NCI-H526 treated with DMSO at 0.1 percent for 48 hours (cell line): ENCODE measurements around the gene CMTM3.
A peak's percentile ranks its signal among the peaks of the same experiment; 100 is the strongest.
"Not testable (repeated sequence)": the region's sequence is repeated elsewhere in the genome, so short reads cannot be mapped to it uniquely, and the experiment has no call there.

ENCODE experiments used
- DNase-seq: peaks from one replicate; lab custom pipeline; 2025; lab: John Stamatoyannopoulos, UW

The CMTM3 gene

GRCh38 chr16:66635406-66635805 is 30.9 kb downstream of the CMTM3 start:
- no peak for DNase-seq

DNA sequence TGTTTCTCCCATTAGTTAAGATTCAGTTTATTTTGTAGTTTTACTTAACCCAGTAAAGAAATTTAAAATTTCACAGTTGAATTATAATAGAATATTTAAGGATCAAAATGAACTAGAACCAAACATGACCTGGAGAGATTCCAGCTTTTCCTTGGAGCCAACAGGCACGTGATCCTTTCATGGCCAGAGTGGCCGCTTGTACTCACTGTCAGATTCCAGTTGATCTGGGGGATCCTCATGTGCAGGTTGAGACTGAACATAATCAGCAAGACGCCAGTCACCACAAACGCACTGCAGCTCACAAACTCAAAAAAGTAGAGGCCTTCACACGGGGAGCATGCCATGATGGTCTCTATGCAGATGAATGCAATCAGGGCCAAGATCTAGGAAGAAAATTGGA is 31.7 kb downstream of the CMTM3 start:
- DNase-seq, result no peak

DNA sequence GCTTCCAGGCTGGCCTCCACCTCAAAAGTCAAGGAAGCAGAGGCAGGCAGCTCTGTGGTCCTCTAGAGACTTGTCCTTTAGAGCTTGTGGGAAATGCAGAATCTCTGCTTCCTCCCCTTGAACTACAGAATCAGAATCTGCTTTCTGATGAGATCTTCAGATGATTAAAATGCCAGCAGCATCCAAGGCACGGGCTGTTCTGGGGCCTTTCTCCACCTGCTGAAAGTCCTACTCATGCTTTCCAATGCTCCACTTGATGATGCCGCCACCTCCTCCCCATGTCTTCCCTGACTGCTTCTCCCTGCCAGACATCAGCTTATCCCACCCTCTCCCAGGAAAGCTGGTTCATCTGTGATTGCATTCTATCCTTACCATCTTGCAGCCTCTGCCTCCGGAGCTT is 33.3 kb downstream of the CMTM3 start:
- no peak for DNase-seq

GRCh38 chr16:66639091-66639885 is 34.8 kb downstream of the CMTM3 start:
- no peak for DNase-seq

- no peak for DNase-seq
Observed at GRCh38 chr16:66640724-66641314, 36.3 kb downstream of the CMTM3 start.

DNA sequence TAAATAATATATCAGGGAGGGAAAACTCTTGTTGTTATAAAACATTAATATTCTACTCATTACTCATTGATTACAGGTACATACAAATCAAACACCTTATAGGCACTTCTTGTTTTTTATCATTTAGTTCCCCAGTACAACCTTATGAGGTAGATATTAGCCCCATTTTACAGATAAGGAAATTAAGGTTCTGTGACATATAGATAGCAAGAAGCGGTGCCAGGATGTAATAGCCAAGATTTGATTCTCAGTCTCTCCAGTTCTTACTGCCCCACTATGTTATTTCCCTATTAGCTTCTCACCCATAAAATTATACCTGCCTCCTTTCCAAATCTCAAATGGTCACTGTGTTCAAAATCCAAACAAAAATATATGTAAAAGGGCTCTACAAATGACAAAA is 36.9 kb downstream of the CMTM3 start:
- no peak for DNase-seq

DNA sequence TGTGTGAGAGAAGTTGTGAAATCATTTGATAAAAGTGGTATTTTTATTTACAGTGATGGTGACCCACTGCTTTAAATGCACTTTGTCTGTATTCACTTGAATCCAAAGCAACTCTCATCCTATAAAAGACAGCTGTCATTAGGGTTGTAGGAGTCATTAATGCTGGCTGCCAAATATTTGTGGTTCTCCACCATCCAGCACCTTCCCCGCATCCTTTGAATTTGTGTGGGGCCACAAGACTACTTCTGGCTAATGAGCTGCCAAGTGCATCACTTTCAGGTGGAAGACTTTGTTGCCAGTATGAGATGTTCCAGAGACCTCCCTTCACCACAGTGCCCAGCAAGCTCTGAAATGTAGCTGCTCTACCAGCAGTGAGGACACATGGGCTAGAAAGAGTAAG is 43.4 kb downstream of the CMTM3 start:
- DNase-seq, result no peak

DNA sequence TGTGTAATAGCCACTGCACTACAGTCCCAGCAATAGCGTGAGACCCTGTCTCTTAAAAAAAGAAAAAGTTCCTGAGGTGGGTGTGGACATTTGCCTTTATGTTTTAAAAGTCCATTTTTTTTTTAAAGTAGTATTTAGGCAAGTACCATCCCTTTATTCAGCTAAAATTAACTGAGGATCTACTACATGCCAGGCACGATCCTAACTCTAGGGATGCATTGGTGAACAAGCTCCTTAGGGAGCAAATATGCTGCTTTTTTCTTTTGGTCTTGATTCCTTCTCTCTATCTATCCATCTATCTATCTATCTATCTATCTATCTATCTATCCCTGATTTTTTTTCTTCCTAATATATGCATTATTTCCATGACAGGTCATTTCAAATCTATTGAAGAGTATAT is 44.7 kb downstream of the CMTM3 start:
- no peak for DNase-seq

- no peak for DNase-seq
Observed at GRCh38 chr16:66649636-66650205, 45.2 kb downstream of the CMTM3 start.

- peak; percentile 56 for DNase-seq
Observed at GRCh38 chr16:66650707-66651473, 46.4 kb downstream of the CMTM3 start.

GRCh38 chr16:66651474-66651765 is 46.9 kb downstream of the CMTM3 start:
- no peak for DNase-seq

- DNase-seq, result no peak
Observed at GRCh38 chr16:66651965-66652364, 47.5 kb downstream of the CMTM3 start.

DNA sequence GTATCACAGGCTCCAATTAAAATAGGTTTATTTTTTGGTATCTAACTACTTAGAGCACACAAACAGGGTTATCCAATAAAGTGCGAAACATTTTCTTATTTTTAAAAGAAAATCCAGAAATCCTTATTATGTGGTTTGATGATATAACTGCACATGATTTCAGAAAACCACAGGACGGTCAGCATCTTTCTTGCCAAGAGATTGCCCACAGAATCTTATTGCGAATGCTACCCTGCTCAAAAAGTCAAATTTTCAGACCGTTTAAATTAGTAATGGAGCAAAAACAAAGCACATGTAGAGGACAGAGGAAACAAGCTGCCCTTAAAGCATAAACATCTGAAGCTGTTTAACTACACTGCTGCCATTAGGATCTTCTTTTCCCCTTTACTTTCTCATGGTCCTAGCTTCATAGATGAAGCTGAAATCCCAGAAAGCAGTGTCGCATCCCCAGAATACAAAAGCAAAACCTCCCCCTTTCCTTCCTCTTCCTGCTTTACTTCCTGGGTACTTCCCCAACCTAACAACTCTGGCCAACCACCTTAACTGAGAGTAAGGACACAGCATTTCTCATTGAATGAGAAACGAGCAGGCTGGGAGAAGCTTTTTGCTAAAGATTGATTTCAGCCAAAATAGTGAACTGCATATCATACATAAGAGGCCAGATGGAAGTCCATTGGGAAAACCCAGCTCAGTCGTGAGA is 48.3 kb downstream of the CMTM3 start:
- no peak for DNase-seq

- DNase-seq, result no peak
Observed at GRCh38 chr16:66653581-66654350, 49.3 kb downstream of the CMTM3 start.

DNA sequence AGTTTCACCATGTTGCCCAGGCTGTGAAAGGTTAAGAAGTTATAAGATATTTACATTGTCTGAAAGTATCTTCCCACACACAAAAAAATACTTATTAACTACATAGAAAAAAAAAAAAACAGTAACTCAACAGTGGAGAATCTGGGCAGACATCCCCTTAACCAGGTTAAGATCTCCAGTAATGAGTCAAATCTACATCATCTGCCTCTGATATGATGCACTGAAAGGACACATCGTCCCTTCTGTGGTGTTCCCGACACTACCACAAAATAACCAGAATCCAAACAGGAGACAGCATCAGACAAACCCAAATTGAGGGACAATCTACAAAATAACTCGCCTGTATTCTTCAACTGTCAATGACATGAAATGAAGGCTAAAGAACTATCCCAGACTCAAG is 52.0 kb downstream of the CMTM3 start:
- DNase-seq, result no peak

DNA sequence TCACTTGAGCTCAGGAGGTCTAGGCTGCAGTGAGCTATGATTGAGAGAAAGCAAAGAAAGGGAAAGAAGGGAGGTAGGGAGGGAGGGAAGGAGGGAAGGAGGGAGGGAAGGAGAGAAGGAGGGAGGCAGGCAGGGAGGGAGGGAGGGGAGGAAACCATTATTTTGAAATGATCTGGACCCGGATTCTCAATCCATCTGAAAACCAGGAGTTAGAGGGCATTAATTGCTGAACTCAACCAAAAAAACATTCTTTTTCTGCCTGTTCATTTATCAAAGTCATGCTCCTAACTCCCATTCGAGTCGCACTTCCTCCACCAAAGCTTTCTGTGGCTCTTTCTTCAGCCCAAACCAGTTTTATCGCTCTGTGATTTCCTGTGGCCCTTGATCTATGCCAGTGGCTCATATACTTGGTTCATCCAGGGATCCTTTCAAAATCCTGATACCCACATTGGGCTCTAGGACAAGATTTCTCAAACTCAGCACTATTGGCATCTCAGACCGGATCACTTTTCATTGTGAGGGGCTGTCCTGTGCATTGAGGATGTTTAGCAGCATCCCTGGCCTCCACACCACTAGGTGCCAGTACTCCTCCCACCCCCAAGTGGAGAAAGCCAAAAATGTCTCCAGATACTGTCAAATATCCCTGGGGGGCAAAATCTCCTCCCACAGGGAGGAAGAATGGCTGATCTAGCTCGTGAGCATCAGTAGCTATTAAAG is 53.8 kb downstream of the CMTM3 start:
- DNase-seq, result no peak

GRCh38 chr16:66658860-66659190 is 54.3 kb downstream of the CMTM3 start:
- no peak for DNase-seq

- DNase-seq, result no peak
Observed at GRCh38 chr16:66660422-66661209, 56.1 kb downstream of the CMTM3 start.

GRCh38 chr16:66661210-66661560 is 56.7 kb downstream of the CMTM3 start:
- DNase-seq, result no peak

DNA sequence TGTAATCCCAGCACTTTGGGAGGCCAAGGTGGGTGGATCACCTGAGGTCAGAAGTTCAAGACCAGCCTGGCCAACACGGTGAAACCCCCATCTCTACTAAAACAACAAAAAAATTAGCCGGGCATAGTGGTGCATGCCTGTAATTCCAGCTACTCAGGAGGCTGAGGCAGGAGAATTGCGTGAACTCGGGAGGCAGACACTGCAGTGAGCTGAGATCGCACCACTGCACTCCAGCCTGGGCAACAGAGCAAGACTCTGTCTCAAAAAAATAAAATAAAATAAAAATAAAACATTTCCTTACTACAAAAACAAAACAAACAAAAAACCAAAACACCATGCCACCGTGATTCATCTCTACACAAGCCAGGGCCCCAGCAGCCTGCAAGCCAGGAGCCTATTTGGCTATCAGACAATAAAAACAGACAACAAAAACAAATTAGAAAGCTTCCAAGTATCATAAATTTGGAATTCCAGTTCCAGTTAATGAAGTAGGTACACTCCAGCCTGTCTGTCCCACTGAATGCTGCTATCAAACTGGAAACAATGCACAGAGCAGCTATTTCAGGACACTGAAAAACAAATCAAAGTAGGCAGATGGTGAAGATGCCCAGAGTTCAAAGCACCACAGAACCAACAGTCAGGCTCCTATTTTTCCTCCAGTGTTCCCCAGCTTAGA is 57.3 kb downstream of the CMTM3 start:
- not testable (repeated sequence) for DNase-seq
